ENCODE data around the gene MPPED2.

GRCh38 chr11:30414806-30415205 lies 171.3 kb downstream of the MPPED2 start:
- TF ChIP-seq CTCF (IDR thresholded peaks at IDR 0.05) = no peak
- TF ChIP-seq POLR2A (IDR thresholded peaks at IDR 0.05) = no peak
